ENCODE measurements around the gene ANO10.

The ANO10 gene

GRCh38 chr3:43448098-43448497 is 173.7 kb downstream of the ANO10 start:
- in situ Hi-C loops (cut with MboI; ENCODE audit: low sequenced_read_pairs, unreplicated experiment): no loop called here
- TF ChIP-seq CTCF (IDR thresholded peaks at IDR 0.05; ENCODE audit: borderline replicate concordance, control extremely low read depth, extremely low read depth, insufficient read depth, missing control alignments): no peak
- DNase-seq (ENCODE audit: low spot score): no peak

DNA sequence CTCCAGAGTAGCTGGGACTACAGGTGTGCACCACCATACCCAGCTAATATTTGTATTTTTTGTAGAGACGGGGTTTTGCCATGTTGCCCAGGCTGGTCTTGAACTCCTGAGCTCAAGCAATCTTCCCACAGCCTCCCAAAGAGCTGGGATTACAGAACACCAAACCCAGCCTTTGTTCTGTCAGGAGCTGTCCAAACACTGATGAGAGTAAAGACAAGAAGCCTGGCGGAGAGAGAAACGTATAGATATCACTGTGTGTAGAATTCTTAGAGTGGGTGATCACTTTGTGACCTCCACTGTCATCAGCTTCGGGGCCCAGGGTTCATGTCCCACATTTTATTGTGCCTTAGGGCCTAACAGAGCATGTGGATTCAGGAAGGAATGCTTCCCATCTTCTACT is 176.0 kb downstream of the ANO10 start:
- no peak for TF ChIP-seq CTCF (IDR thresholded peaks at IDR 0.05; ENCODE audit: borderline replicate concordance, control extremely low read depth, extremely low read depth, insufficient read depth, missing control alignments)
- in situ Hi-C loops (cut with MboI; ENCODE audit: low sequenced_read_pairs, unreplicated experiment): no loop called here
- no peak for DNase-seq (ENCODE audit: low spot score)

GRCh38 chr3:43442872-43443395 is 178.9 kb downstream of the ANO10 start:
- in situ Hi-C loops (cut with MboI; ENCODE audit: low sequenced_read_pairs, unreplicated experiment): no loop called here

DNA sequence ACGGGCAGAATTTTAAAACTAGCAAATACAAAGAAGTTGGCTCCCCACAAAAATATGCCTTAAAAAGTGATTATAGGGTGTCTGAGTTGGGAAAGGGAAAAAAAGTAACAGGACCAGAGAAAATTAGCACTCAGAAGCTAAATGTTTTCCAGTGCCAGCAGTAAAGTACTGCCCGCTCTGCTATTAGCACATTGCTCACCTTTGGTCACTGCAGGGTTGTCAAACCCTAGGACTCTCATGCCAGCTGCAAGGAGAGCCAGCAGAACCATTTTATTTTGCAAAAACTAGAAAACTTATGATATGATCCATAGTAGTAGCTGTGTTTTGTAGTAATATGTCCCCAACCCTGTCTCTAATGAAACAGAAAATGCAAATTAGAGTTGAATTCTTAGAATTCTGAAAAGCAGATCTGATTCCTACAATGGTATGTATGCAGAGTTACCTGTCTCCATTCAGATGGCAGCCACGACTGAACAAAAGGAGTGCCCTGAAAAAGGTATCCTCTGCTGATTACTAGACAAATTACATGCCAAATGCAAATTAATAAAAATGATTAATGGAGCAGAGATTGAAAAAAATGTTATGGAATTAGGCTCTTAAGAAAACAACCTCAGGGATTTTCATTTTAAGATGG is 185.2 kb downstream of the ANO10 start:
- no peak for DNase-seq (ENCODE audit: low spot score)
- in situ Hi-C loops (cut with MboI; ENCODE audit: low sequenced_read_pairs, unreplicated experiment): no loop called here
- no peak for TF ChIP-seq CTCF (IDR thresholded peaks at IDR 0.05; ENCODE audit: borderline replicate concordance, control extremely low read depth, extremely low read depth, insufficient read depth, missing control alignments)

More at GRCh38 chr3:43442872-43443395, 178.9 kb downstream of the ANO10 start:
- TF ChIP-seq CTCF (IDR thresholded peaks at IDR 0.05; ENCODE audit: borderline replicate concordance, control extremely low read depth, extremely low read depth, insufficient read depth, missing control alignments): no peak
- no peak for DNase-seq (ENCODE audit: low spot score)

DNA sequence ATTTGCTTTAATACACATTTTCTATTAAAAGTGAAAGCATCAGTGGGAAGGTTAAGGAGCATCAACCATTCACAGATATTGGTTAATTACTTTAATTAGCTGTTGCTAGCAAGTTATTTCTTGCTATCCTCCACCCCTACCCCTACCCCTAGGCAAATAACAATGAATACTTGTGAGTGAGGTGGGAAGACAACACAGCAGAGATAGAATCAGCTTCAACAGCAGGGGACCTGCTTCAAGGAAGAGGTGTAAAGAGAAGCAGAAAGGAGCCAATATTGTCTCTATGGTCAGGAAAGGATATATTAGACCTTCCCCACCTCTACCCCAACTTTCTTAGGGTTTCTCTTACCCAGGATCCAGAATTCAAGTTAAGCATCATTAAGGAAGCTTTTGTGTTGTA is 186.1 kb downstream of the ANO10 start:
- no peak for DNase-seq (ENCODE audit: low spot score)
- in situ Hi-C loops (cut with MboI; ENCODE audit: low sequenced_read_pairs, unreplicated experiment): no loop called here
- TF ChIP-seq CTCF (IDR thresholded peaks at IDR 0.05; ENCODE audit: borderline replicate concordance, control extremely low read depth, extremely low read depth, insufficient read depth, missing control alignments): no peak

DNA sequence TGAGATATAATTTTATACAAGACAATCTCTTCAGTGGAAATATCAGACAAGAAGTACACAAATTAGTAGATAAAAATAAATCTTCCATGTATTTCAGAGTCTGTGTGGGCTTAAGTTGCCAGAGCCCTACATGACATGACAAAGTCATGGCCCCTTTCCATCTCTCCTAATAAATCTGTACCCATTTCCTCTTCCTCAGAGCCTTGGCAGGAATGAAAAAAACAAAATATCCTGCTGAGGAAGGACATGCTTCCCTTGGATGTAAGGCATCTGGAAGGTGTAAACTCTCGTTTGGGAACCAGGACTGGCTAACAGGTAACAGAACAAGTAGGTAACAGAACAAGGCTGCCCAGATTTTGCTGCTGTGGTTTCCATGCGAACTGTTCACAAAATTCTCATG is 187.4 kb downstream of the ANO10 start:
- no peak for TF ChIP-seq CTCF (IDR thresholded peaks at IDR 0.05; ENCODE audit: borderline replicate concordance, control extremely low read depth, extremely low read depth, insufficient read depth, missing control alignments)
- DNase-seq (ENCODE audit: low spot score): no peak
- in situ Hi-C loops (cut with MboI; ENCODE audit: low sequenced_read_pairs, unreplicated experiment): no loop called here
